GM19463 (cell line): Measurements from ENCODE around the gene FAM124A.
"Not testable (repeated sequence)": the region's sequence is repeated elsewhere in the genome, so short reads cannot be mapped to it uniquely, and the experiment has no call there.

ENCODE experiments used
- ATAC-seq: cut with Tn5 transposase; IDR thresholded peaks from one replicate; pipeline ENCODE4 v1.9.1; 2021; ENCODE audit warnings: mild to moderate bottlenecking, moderate library complexity; ENCODE audit not compliant: unreplicated experiment

FAM124A gene

DNA sequence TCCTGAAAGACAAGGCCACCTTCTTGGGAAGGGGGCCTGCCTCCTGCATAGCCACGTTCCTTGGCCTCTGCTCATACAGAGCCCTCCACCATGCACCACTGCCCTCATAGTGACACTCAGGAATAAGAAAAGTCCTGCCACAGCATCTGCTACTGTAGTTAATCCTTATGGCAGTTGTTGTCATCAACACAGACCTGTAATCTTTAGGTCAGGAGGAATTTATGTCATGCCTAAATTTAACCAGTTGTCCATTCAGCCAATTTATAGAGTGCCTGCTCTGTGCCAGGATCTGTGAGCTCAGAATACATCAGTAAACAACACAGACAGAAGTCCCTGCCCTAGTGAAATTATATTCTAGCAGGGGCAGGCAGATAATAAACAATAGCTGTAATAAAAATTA, 44.4 kb downstream of the FAM124A start:
- ATAC-seq, result no peak

DNA sequence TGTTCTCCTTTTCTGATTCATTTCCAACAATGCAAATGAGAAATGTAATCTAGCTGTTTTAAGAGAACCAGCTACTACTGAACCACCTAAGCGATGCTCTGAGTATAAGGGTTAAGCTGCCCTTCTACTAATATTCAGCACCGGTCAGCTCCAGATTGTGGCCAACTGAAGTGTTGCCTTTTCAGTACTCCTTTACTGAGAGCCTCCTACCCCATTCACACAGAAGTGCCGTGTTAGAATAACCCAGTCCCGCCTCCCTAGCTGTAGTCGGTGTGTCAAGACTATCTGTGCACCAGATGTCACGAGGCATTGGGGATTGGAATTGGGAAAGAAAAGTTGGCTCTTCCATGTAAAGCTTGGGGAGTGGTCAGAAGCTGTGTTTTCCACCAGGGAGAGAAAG, 45.4 kb downstream of the FAM124A start:
- no peak for ATAC-seq

DNA sequence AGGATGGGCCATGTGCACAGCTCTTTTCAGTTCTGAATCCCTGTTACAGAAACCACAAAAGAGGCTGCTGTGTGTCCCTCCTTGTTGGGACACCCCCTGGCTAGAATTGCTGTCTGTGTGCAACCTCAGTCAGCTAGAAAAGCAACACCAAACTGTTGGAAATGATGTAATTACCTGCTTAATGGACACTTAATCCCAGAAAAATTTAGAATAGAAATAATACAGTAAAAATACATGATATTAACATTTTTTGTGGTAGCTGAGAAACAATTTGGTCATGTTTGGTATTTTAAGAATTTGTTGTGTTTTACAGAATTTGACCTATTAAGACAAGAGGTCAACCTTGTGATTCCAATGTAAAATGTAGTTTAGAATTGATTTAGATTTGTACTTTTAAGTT, 46.8 kb downstream of the FAM124A start:
- ATAC-seq, result no peak

DNA sequence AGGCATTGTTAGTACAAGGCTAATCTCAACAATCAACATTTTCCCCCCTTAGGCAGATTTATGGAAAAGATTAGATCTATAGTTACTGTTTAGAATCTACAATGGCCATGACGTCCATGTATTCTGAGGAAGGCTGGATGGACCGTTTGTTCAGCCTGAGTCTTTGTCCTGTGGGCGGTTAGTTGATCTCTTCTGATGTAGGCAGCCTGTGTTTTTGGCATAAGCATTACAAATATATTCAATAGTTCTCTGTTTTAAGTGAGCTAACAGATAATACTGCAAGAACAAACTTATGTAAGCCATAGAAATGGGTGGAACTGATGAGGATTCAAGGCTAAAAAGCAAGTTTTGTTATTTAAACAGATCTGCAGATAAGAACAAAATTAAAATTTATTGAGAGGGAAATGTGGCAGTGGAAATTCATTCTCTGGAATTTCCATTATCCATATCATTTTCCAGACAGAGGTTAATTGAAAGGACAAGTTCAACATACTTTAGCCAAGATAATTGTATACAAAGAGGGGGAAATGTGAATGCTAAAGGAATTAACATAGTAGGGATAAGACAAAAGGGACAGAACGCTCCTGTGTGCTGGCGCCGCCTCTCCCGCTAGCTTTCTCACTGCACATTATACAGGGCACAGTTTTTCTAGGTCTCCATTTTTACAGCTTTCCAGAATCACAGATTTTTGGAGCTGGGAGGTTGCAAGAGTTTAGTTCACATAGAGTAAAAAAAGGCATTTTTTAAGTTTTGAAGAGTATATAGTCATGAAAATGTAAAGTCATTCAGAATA, 48.6 kb downstream of the FAM124A start:
- ATAC-seq, result no peak

DNA sequence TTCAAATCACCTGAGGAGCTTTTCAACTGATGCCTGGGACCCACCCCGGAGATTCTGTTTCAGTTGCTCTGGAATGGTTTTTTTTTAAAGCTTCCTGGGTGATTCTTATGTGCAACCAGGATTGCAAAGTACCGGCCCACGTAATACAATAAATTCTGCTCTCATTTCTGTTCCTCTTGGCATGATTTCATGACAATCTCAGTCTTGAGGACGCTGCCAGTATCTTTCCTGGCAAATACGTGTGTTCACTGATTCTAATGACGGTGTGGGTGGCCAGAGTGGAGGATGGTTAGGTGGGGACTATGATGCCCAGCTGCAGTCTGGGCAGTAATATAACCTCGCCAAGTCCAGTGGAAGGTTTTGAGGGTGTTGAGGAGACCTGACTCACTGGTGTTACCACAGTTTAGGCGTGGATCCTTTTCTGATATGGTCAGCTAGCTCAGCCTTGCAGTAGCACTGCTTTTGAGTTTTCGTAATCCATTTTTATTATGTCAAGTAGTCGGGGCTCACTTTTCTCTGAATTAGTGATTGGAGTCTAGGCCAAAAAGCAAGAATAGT, 49.4 kb downstream of the FAM124A start:
- ATAC-seq, result no peak

DNA sequence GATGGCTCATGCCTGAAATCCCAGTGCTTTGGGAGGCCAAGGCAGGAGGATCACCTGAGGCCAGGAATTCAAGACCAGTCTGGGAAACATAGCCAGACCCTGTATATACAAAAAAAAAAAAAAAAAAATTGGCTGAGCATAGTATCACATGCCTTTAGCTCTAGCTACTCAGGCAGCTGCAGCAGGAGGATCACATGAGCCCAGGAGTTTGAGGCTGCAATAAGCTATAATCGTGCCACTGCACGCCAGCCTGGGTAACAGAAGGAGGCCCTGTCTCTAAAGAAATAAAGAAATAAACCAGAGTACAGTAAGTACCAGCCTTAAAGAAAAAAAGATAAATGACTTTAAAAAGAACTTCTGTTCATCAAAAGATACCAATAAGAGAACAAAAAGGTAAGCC, 52.9 kb downstream of the FAM124A start:
- no peak for ATAC-seq

DNA sequence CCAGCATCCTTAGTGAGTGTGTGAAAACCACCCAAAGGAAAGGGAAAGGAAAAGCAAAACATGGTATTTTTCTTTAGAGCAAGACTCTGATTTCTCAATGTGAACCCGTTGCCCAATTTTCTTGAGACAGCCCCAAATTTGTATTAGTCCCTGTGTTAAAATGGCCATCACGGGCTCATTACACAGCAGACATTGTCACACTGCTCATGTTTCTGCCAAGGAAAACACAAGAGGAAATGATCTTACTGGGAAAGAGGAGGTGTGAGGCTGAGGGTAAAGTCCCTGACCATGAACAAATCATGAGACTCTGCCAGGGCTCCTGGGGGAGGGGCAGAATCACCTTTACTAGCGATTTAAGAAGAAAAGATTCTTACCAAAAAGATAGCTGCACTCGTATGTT, 54.4 kb downstream of the FAM124A start:
- no peak for ATAC-seq

DNA sequence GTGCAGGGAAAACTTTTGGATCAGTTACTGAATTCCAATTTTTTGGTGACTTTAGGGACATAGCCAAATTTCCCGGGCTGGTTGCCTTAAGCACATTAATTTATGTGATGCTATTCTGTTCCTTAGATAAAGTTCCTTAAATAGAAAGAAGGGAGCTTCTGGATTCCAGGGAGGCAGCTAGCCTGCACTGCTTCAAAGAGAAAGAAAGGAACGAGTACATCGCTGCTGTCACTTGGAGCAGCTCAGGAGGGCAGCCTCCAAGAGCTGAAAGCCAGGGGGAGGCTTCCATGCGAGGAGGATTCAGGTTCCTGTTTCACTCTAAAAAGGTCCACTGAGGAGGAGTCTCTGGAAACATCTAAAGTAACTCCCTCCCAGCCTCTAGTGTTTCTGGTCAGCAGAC, 55.7 kb downstream of the FAM124A start:
- ATAC-seq, result no peak

DNA sequence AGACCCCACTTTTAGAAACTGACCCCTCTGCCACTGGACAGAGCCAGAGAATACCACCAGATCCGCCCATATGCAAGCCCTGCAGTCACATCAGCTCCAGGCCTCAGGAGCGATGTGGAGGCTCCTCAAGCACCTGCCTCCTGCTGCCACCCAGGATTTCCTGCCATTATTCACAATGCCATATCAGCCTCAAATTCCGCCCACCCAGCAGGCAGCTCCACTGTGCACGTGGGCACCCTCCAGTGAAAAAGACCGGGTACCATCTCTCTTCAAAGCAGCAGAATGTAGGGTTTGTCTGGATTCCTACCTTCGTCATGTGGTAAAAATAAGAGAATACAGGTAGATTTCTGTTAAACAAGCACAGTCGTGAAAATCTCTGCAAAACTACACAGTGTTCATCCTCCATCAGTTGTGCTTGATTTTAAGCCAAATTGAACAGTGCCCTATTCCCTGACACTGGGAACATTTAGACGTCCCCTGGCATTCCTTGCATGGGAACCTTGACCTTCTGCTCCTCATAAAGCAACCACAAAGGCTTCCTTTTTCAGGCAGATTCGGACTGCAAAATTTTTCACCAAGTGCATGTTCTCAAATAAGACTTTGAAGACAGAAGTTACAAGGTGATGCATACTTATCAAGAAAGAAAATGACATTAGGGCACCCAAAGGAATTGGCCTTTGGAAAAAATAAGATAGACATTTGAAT, 56.4 kb downstream of the FAM124A start:
- ATAC-seq, result no peak

DNA sequence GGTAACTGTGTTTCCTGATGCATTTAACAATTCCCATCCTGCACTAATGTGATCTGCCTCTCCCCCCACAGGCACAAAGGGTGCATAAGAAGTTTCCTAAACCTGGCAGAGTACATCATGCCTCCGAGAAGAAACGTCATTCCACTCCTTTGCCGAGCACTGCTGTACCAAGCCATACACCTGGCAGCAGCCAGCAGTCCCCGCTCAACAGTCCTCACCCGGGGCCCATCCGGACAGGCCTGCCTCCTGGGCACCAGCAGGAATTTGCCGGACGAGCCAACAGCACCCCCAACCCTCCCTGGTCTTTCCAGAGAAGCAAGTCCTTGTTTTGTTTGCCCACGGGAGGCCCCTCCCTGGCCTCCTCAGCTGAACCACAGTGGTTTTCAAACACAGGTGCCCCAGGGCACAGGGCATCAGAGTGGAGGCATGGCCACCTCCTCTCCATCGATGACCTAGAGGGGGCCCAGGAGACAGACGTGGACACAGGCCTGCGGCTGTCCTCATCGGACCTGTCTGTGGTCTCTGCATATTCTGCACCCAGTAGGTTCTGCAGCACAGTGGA, 58.3 kb downstream of the FAM124A start:
- ATAC-seq, result no peak

DNA sequence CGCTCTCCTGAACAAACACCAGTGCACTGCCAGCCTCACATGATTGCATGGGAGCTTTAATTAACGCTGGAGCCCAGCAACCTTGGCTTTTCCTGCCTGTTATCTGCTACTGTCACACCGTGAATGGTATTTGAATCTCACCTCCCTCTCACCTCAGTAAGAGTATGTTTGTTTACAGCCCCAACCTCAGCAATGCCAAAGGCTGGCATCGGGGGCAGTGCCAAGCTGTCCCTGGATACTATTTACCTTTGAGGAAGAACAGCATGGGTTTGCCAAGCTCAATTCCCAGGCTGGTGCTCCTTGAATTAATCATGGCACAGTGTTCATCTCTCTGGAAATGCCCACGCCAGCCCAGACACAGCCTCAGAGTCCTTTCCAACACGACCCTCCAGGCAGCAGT, 60.1 kb downstream of the FAM124A start:
- no peak for ATAC-seq

DNA sequence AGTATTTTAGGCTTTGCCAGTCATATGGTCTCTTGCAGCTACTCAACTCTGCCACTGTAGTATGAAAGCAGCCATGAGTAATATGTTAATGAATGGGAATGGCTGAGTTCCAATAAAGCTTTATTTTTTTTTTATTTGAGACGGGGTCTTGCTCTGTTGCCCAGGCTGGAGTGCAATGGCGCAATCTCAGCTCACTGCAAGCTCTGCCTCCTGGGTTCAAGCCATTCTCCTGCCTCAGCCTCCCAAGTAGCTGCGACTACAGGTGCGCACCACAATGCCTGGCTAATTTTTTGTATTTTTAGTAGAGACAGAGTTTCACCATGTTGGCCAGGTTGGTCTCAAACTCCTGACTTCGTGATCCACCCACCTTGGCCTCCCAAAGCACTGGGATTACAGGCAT, 60.7 kb downstream of the FAM124A start:
- ATAC-seq, result not testable (repeated sequence)

DNA sequence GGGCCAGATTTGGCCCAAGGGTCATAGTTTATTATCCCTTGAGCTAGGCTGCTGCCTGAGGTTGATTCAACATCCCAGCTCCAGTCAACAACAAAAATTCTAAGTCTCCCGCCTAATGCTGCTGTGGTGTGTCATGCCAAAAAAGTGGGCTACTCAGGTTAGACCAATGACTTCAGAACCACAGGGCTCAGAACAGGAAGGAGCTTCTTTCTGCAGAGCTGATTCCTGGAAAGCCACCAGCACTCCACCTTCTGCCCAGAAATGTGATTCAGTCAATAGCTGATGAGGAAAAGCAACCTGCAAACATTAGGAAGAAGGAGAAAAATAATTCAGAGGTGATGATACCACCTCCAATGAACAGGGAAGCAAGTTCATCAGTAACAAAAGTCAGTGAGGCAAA, 61.2 kb downstream of the FAM124A start:
- ATAC-seq, result no peak

DNA sequence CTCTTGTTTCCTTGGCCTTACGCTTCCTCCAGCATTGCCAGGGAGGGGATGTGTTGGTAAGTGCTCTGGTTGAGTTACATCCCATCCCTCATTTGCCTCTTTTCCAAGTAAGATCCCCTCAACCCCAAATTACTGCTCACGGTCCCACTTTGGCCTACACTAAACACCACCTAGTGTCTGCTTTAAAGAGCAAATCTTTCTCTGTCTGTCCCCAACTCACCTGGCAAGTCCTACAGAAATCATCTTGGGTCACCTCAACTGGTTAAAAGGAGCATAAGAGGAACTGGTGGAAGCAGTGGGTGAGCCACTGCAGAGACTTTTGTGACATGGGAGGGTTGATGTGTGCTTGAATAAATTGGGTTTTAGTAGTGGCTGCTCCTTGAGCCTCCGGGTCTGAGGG, 62.1 kb downstream of the FAM124A start:
- no peak for ATAC-seq

DNA sequence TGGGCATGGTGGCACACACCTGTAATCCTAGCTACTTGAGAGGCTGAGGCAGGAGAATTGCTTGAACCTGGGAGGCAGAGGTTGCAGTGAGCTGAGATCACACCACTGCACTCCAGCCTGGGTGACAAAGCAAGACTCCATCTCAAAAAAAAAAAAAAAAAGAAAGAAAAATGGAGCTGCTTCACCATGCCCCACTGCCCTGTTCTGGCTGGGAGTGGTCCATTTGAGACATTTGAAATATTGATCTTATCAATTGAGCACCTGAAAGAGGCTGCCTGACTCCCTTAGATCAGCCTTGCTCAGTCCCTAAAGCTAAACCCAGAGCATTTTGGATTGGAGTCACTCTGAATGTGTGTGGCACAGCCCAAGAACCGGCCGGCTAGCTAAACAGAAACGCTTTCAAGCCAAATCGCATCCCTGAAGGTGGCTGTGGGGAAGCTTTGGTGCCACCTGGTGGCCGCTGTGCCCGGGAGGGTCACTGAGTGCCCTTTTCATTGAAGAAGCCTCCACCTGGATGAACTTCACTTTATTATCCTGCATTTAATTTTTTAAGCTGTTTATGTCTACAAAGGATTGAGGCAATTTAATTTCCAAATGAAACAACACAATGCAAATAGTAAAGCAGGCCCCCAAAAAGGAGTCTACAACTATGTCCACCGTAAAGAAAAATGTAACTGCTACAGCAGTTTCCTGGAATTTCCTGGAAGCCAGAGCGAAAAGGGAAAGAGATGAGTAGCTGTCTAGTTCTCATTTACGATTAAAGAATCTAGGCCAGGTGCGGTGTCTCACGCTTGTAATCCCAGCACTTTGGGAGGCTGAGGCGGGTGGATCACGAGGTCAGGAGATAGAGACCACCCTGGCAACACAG, 64.2 kb downstream of the FAM124A start:
- peak; percentile 81 for ATAC-seq

DNA sequence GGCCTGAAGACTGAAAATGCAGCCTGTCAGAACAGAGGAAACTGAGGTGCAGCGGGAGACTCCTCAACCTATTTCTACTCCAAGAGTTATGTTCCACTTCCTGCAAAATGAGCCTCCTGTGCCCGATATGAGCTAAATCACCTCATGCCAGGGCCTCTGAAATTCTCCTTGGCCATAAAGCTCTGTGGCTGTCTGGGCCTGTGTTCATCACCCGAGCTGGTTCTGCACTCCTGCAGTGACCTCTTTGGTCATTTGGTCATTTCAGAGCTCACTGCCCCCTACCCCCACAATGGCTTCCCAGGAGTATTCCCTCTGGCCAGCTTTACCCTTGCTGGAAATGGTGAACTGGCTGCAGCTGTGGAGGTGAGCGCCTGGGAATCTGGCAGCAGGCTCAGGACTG, 65.6 kb downstream of the FAM124A start:
- ATAC-seq, result no peak

DNA sequence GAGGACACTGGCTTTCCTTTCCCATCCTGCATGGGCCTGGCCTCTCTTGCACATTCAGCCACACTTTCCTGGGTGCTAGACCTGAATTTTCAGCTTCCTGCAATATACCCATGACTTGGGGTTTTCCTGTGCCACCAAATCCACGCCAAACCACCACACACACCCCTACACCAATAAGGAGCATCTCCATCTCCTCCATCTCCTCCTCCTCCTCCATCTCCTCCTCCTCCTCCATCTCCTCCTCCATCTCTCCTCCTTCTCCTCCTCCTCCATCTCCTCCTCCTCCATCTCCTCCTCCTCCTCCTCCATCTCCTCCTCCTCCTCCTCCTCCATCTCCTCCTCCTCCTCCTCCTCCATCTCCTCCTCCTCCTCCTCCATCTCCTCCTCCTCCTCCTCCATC, 66.1 kb downstream of the FAM124A start:
- not testable (repeated sequence) for ATAC-seq

DNA sequence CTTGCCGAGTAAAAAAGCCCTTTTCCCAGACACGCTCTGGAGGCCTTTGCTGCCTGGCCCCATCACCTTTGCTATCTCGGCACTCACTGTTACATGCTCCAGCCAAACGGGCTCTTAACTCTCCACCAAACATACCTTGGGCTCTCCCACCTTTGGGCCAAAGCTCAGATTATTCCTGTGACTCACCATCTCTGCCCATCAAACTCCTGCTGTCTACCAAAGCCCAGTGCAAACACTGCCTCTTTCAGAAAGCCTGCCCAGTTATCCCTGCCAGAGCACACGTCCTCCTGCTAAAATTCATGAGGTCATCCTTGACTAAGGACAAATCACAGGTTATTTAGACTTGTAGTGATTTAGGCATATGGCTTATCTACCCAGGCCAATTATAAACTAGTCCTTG, 69.1 kb downstream of the FAM124A start:
- ATAC-seq, result no peak

DNA sequence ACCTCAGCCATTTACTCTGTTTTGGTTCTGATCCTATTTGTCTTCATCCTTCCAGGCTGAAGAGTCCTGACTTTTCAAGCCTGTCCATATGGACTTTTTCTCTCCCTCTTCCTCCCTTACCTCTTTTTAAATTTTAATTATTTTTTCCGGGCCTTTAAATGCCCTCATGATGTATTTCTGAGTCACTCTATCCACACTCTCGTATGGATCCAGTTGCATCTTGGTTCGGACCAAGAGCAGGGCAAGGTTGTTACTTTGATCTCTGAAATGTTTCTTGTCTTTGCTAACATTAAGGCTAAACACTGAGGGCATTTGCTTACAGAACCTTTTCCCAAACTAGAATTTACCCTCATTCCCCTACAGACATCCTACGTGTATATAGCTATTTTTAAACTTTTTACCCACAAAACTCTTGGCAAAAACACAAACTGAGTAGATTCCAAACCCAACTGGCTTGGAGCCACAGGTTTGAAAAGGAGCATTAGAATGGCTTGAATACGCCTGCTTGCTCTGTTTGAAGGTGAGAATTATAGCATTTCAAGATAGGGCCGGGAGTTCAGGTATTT, 69.9 kb downstream of the FAM124A start:
- no peak for ATAC-seq

DNA sequence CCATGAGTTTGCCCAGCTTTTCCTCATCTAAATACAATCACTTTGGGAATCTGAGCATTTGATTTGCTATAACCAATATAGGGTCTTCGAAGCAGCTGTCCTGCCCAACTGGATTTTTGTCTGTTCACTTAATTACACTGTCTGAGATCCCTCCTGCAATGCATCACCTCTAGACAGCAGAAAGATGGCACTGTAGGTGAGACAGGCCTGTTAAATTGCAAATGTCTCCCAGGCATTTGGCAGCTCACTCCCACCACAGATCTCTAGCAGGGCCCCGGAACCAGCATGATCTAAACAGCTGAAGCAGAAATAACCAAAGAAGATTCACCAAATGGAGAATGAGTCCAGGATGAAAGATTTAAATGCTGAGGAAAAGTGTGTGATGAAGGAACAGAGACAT, 75.4 kb downstream of the FAM124A start:
- ATAC-seq, result no peak

DNA sequence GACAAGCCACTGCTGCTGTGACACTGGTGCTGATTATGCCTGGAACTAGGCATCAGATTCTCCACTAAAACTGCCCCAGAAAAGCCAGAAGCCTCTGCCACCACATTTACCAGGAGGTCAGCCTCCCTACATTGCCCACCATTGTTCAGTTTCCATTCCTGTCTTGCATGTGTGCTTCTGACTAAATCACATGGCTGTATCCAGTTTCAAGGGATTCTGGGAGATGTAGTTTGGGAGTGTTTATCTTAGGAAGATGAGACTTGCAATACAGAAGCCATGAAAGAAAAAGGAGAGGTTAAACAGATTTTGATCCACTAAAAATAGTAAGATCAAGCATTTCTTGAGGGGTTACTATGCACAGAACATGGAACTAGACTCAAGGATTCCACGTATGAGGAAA, 76.6 kb downstream of the FAM124A start:
- ATAC-seq, result no peak
